Cardiac fibroblast (primary cell): ENCODE measurements around the gene PODN.

Experiments
- DNase-seq, 2 donors: peaks; one replicate each; pipeline versions ENCODE4 v3.0.0 to v3.0.0-alpha.2; 2010; ENCODE audit warnings: low read depth in 2 of 2
- H3K4me3 ChIP-seq, 2 donors: replicated peaks in 1 of 2; 1 replicate in 1 of 2; 2 replicates in 1 of 2; pipeline ENCODE4 v1.5.1; 2011; ENCODE audit warnings: low read depth in 2 of 2, low read length in 2 of 2, mild to moderate bottlenecking in 2 of 2, moderate library complexity in 1 of 2
- TF ChIP-seq, protein P1 (sequence below): IDR thresholded peaks from one replicate; pipeline ENCODE4 v1.5.1; 2011; ENCODE audit warnings: low read depth, mild to moderate bottlenecking, low read length, inconsistent platforms

Gene PODN

DNA sequence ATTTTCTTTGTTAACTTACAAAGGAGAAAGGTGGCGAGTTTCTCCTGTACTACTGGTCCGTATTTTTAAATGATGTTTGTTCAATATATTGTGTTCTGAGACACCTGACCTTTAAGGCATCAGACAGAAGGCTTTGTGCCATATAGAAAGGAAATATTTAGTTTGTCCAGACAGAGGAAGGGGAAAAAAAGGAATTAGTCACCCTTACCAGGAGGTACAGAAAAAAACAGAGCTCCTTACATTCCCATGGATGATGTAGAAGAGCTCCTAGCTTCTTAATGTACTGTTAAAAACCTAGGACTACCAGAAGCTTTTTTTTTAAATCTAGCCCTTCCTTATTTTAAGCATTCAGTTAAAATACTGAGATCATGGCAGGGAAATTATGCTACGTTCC lies 12.4 kb upstream of the PODN start:
- peak in 1 of 2 donors; percentile 31 for DNase-seq
- TF ChIP-seq, protein P1, sequence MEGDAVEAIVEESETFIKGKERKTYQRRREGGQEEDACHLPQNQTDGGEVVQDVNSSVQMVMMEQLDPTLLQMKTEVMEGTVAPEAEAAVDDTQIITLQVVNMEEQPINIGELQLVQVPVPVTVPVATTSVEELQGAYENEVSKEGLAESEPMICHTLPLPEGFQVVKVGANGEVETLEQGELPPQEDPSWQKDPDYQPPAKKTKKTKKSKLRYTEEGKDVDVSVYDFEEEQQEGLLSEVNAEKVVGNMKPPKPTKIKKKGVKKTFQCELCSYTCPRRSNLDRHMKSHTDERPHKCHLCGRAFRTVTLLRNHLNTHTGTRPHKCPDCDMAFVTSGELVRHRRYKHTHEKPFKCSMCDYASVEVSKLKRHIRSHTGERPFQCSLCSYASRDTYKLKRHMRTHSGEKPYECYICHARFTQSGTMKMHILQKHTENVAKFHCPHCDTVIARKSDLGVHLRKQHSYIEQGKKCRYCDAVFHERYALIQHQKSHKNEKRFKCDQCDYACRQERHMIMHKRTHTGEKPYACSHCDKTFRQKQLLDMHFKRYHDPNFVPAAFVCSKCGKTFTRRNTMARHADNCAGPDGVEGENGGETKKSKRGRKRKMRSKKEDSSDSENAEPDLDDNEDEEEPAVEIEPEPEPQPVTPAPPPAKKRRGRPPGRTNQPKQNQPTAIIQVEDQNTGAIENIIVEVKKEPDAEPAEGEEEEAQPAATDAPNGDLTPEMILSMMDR, result no peak
- H3K4me3 ChIP-seq, result no peak overlapping the region

DNA sequence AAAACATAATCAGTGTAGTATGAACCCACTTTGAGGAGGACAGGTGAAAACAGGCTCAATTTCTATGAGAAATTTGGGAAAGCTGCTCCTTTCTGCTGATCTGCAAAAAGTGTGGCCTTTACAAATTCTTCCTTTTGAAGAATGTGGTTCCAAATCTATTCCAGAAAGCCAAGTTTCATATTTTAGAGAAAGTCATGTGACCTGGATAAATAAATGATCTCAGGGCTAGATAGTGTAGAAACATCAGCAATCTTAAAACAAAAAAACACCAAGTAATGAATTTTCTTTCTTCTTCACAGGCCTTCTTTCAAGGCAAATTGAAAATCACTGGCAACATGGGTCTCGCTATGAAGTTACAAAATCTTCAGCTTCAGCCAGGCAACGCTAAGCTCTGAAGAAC lies 11.7 kb upstream of the PODN start:
- TF ChIP-seq, protein P1, result no peak
- no peak overlapping the region for H3K4me3 ChIP-seq
- no peak for DNase-seq

DNA sequence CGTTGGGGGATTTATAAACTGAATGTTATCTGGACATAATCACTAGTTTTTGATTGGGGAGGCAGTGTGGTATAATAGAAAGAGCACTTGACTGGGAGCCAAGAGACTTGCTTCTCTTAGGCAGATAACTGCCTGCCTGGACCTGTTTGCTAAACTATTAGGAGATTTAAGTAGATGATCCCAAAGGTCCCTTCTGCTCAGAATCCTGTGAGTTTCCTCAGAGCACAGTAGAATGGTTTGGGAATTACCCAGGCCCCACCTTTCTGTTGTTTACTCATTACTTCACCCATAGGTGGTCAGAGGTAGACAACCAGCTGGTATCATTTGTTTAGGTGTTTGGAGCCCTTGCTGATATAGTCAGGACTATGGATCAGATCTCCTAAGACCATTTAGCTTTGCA lies 10.3 kb upstream of the PODN start:
- no peak for DNase-seq
- H3K4me3 ChIP-seq, result no peak overlapping the region
- TF ChIP-seq, protein P1, result no peak

DNA sequence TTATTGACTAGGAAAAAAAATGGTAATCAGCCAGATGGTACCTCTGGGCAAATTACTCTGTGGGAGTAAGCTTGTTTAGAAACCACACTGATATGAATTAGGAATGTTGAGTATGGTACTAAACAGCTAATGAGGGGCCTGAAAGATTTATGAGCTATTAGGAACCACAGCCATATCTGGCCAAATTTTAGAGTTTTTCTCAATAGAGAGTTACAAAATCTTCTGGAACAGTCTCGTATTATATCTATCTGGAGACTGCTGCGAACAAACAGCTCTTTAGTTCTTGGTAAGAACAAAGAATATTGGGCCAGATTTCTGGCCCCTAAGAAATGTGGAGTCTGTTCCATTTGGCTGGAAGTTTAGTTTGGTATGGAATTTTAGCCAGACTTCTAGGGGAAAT lies 4.9 kb upstream of the PODN start:
- DNase-seq, result peak in 1 of 2 donors; percentile 59
- H3K4me3 ChIP-seq, result no peak overlapping the region
- TF ChIP-seq, protein P1, result no peak

DNA sequence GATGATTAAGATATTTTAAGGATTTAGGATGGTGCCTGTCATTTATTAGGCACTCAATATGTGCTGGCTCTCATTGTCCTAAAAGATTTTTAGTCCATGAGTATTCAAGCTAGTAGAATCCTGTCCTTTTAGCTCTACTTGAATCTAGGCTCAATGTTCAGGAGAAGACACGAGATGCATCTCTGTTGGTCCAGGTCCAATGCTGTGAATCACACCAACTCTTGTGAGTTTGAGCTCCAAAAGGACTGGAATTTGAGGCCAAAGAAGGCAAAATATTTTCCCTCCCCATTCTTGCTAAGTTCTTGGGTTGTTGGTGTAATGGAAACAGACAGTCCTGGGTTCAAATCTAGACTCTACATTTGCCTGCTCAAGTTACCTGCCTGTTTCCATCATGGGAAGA lies 1.4 kb upstream of the PODN start:
- DNase-seq, result peak; percentile 69 to 74
- no peak overlapping the region for H3K4me3 ChIP-seq
- TF ChIP-seq, protein P1, result no peak

DNA sequence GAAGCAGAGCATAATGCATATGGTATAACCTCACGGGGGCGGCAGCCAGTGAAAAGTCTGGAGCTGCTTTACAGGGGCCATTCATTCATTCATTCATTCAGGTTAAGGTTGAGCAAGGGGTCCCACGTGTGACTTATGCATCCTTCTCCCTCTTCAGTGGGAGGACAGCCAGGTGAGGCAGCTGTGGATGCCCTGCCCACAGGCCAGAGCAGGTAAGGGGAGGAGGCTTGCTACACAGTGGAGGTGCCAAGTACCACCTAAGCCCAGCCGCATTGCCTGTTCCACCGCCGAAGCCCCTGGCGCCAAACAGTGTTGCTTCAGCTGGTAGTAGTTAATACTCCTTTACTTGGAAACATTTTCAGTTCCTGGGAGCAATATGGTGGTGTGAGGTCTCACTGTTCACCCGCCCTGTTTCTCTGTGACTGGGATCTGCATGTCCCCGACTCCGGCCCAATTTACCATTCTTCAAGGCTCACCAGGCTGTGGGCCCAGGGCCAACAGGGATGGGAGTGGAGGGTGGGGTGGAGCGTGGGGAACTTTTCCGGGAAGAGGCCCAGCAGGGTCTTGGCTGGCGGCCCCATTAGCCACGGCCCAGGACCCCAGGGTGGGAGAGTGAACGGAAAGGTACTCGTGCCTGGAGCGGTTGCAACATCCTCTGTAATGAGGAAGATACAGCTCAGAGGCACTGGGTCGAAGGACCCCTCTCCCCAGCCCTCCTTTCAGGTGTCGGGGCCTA lies 722 bp upstream of the PODN start:
- peak overlapping the region; percentile 59 to 78 for H3K4me3 ChIP-seq
- TF ChIP-seq, protein P1, result no peak
- peak in 1 of 2 donors; percentile 70 for DNase-seq
